Metanephros (tissue), 1 donor: ENCODE results near the gene TEX30. TPM values are rescaled to one million over a fixed set of nuclear protein-coding genes. Genes with fewer than 3 reads are reported as not detected.

Source experiments
- total RNA-seq: library from RNA; depleted of rRNA; stranded (reverse); fragments of >200 nt; gene quantifications from one replicate; pipeline ENCODE4 v1.2.3, GENCODE V29; 2014

TEX30 gene
- 9.8 TPM for total RNA-seq

GRCh38 chr13:102773441-102774213, at the start of gene TEX30:
TSS of gene TEX30 (minus strand) at chr13:102773786. CDS start at chr13:102770026, 3,760 bp downstream.

GRCh38 chr13:102798581-102799425, 25.2 kb upstream of the TEX30 start, which contains the start of the genes BIVM and POGLUT2:
TSS of gene BIVM (plus strand) at chr13:102799119. CDS start at chr13:102807268, 8,149 bp downstream.
TSS of gene POGLUT2 (minus strand) at chr13:102798976. CDS start at chr13:102798670, 306 bp downstream.

Other genes starting within 250 kb of the TEX30 start
- 52.1 TPM for gene TPP2, start 176.8 kb downstream of the TEX30 start, total RNA-seq
- 0.82 TPM for gene METTL21C, start 78.7 kb downstream of the TEX30 start, total RNA-seq
- gene POGLUT2, start 25.2 kb upstream of the TEX30 start, total RNA-seq = 25.0 TPM
- 43.3 TPM for gene BIVM, start 25.3 kb upstream of the TEX30 start, total RNA-seq
- gene ERCC5, start 72.2 kb upstream of the TEX30 start, total RNA-seq = 68.4 TPM